GM23338 (cell line): ENCODE results near the gene HNRNPR. TPM values are rescaled to one million over a fixed set of nuclear protein-coding genes. Genes with fewer than 3 reads are reported as not detected.

Source experiments
- ATAC-seq: fragments of 200-7000 bp; cut with Tn5 transposase; 3 replicates; pipeline ENCODE4 v1.9.1; 2020
- DNase-seq: peaks from one replicate; pipeline ENCODE4 v3.0.0-alpha.2; 2015; ENCODE audit warnings: low spot score
- H2AFZ ChIP-seq: fragments of 200-600 bp; sonication (generic); 2 replicates; pipeline ENCODE4 v1.8.0; 2016; ENCODE audit warnings: antibody characterized with exemption, mild to moderate bottlenecking, moderate library complexity
- H3F3A ChIP-seq: fragments of 200-600 bp; sonication (generic); replicated peaks from 2 replicates; pipeline ENCODE4 v1.8.0; 2017; ENCODE audit warnings: antibody characterized with exemption, mixed run types, low read depth
- H3K27ac ChIP-seq: fragments of 200-600 bp; sonication (generic); 2 replicates; pipeline ENCODE4 v1.6.1; 2016; ENCODE audit warnings: low read depth
- H3K27me3 ChIP-seq: fragments of 200-600 bp; sonication (generic); 2 replicates; pipeline ENCODE4 v1.8.0; 2016; ENCODE audit warnings: mild to moderate bottlenecking, mixed run types, moderate library complexity; ENCODE audit not compliant: insufficient read depth
- H3K36me3 ChIP-seq: fragments of 200-600 bp; sonication (generic); 2 replicates; pipeline ENCODE4 v1.8.0; 2016; ENCODE audit warnings: mild to moderate bottlenecking; ENCODE audit not compliant: insufficient read depth
- H3K4me1 ChIP-seq: fragments of 200-600 bp; sonication (generic); 2 replicates; pipeline ENCODE4 v1.8.0; 2016; ENCODE audit warnings: mild to moderate bottlenecking, moderate library complexity; ENCODE audit not compliant: insufficient read depth
- H3K4me2 ChIP-seq: fragments of 200-600 bp; sonication (generic); 2 replicates; pipeline ENCODE4 v1.7.1; 2017; ENCODE audit warnings: mixed run types
- H3K4me3 ChIP-seq: fragments of 200-600 bp; sonication (generic); 2 replicates; pipeline ENCODE4 v1.6.1; 2016; ENCODE audit warnings: mixed run types
- H3K79me2 ChIP-seq: fragments of 200-600 bp; sonication (generic); replicated peaks from 2 replicates; pipeline ENCODE4 v1.8.0; 2017; ENCODE audit warnings: mild to moderate bottlenecking; ENCODE audit not compliant: insufficient read depth
- H3K9me2 ChIP-seq: fragments of 200-600 bp; sonication (generic); 2 replicates; pipeline ENCODE4 v1.8.0; 2017; ENCODE audit not compliant: insufficient read depth
- H4K20me1 ChIP-seq: fragments of 200-600 bp; sonication (generic); replicated peaks from 2 replicates; pipeline ENCODE4 v1.8.0; 2017; ENCODE audit warnings: mild to moderate bottlenecking; ENCODE audit not compliant: insufficient read depth
- H3K27ac Mint-ChIP-seq: 2 replicates; pipeline ENCODE4 v1.8.0; 2020; ENCODE audit warnings: inconsistent platforms, mild to moderate bottlenecking, moderate library complexity, mixed read lengths
- H3K27me3 Mint-ChIP-seq: 3 replicates; pipeline ENCODE4 v1.8.0; 2022; ENCODE audit warnings: low read depth, mild to moderate bottlenecking, moderate library complexity, mixed read lengths, inconsistent platforms; ENCODE audit not compliant: insufficient read depth, poor library complexity
- H3K36me3 Mint-ChIP-seq: 3 replicates; pipeline ENCODE4 v1.8.0; 2021; ENCODE audit warnings: low read depth, mild to moderate bottlenecking, inconsistent platforms, moderate library complexity, mixed read lengths
- H3K4me1 Mint-ChIP-seq: 3 replicates; pipeline ENCODE4 v1.8.0; 2020; ENCODE audit warnings: mild to moderate bottlenecking, inconsistent platforms, mixed read lengths
- H3K4me3 Mint-ChIP-seq: 3 replicates; pipeline ENCODE4 v1.8.0; 2021; ENCODE audit warnings: moderate library complexity, mild to moderate bottlenecking, inconsistent platforms, mixed read lengths
- H3K9me3 Mint-ChIP-seq: 3 replicates; pipeline ENCODE4 v1.8.0; 2020; ENCODE audit warnings: moderate library complexity, mild to moderate bottlenecking, inconsistent platforms, mixed read lengths
- CREB1 ChIP-seq: fragments of 250-450 bp; sonication (Bioruptor Pico); IDR thresholded peaks from 2 replicates; pipeline ENCODE4 v1.5.0; 2020; ENCODE audit warnings: low read depth, mild to moderate bottlenecking, moderate library complexity
- EZH2 ChIP-seq: fragments of 200-600 bp; sonication (generic); IDR thresholded peaks from one replicate; pipeline ENCODE4 v1.8.0; 2017; ENCODE audit warnings: antibody characterized with exemption, mild to moderate bottlenecking, low read depth; ENCODE audit not compliant: unreplicated experiment
- EZH2phosphoT487 ChIP-seq: fragments of 200-600 bp; sonication (generic); IDR thresholded peaks from one replicate; pipeline ENCODE4 v1.8.1; 2018; ENCODE audit warnings: antibody characterized with exemption; ENCODE audit not compliant: unreplicated experiment
- JUNB ChIP-seq: IDR thresholded peaks from one replicate; pipeline ENCODE4 v1.6.1; 2016; ENCODE audit warnings: antibody characterized with exemption; ENCODE audit not compliant: unreplicated experiment
- NANOG ChIP-seq: IDR thresholded peaks from 2 replicates; pipeline ENCODE4 v1.6.1; 2016; ENCODE audit warnings: antibody characterized with exemption, borderline replicate concordance
- POLR2AphosphoS5 ChIP-seq: IDR thresholded peaks from 2 replicates; pipeline ENCODE4 v1.6.1; 2016; ENCODE audit warnings: antibody characterized with exemption, low read depth
- REST ChIP-seq: IDR thresholded peaks from one replicate; pipeline ENCODE4 v1.6.1; 2018; ENCODE audit warnings: antibody characterized with exemption; ENCODE audit not compliant: unreplicated experiment
- STAT1 ChIP-seq: IDR thresholded peaks from one replicate; pipeline ENCODE4 v1.6.1; 2016; ENCODE audit warnings: antibody characterized with exemption; ENCODE audit not compliant: unreplicated experiment
- ZNF114 ChIP-seq: fragments of 250-450 bp; sonication (Bioruptor Pico); IDR thresholded peaks from 2 replicates; pipeline ENCODE4 v1.5.0; 2020; ENCODE audit warnings: mild to moderate bottlenecking, moderate library complexity
- ZNF331 ChIP-seq: fragments of 250-450 bp; sonication (Bioruptor Pico); IDR thresholded peaks from 2 replicates; pipeline ENCODE4 v1.5.0; 2020; ENCODE audit warnings: low read depth, mild to moderate bottlenecking, moderate library complexity
- ZNF462 ChIP-seq: fragments of 250-450 bp; sonication (Bioruptor Pico); IDR thresholded peaks from 2 replicates; pipeline ENCODE4 v1.5.0; 2020; ENCODE audit warnings: mild to moderate bottlenecking, moderate library complexity
- polyA plus RNA-seq: library from polyadenylated mRNA; unstranded; fragments of >200 nt; fragmentation: Nextera tagmentation; extraction: Ambion mirVana; gene quantifications from 2 replicates; pipeline ENCODE4 v1.2.1, GENCODE V29; 2016
- total RNA-seq: library from RNA; depleted of rRNA; stranded (reverse); fragments of >200 nt; shearing (Covaris generic); gene quantifications from 2 replicates; pipeline ENCODE4 v1.2.3, GENCODE V29; 2014
- TF ChIP-seq, protein P1 (sequence below), 2 experiments: fragments of 200-600 bp in 1 of 2; sonication (generic) in 1 of 2; conservative IDR thresholded peaks; 2 replicates each; pipeline versions ENCODE4 v1.5.1 to v1.6.1; 2016 to 2017; ENCODE audit warnings: antibody characterized with exemption in 2 of 2, low read depth in 2 of 2, mild to moderate bottlenecking in 2 of 2, moderate library complexity in 1 of 2
- TF ChIP-seq, protein P2 (sequence below): IDR thresholded peaks from 2 replicates; pipeline ENCODE4 v1.6.1; 2016; ENCODE audit warnings: antibody characterized with exemption

The HNRNPR gene
- total and polyA plus RNA-seq, 2 experiments from 2014 or later: 147 to 200 TPM

DNA sequence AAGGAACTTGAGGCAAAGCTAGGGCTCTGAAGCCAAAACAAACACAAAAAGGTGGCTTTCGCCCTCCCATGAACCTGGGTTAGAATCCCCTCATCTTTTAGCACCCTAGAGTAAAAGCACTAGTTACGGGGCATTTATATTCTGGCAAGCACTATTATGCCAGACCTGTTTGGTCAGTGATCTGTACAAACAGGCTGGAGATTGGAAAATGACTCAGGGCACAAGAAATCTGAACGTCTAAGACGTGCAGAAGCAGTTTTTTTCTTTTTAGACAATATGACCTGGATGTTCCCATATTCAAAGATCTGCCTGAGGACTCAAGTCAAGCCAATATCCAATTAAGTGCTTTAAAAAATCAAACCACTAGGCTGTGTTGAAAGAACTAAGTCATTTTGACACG is 22.5 kb upstream of the HNRNPR start (continued):
- no peak for TF ChIP-seq EZH2phosphoT487
- no peak for TF ChIP-seq STAT1
- TF ChIP-seq POLR2AphosphoS5: no peak

- Mint-ChIP-seq H3K27ac (no peak overlapping the region), H3K4me1 (peaks cover 17% of the 10 kb centered on the region), H3K27me3 (peaks cover 95% of the 10 kb centered on the region), H3K4me3 (no peak overlapping the region), H3K36me3 (peaks cover 36% of the 10 kb centered on the region), H3K9me3 (peaks cover 47% of the 10 kb centered on the region)
- Histone ChIP-seq H3K27me3 (peaks cover 90% of the 10 kb centered on the region), H4K20me1 (peaks cover 16% of the 10 kb centered on the region), H3K27ac (no peak overlapping the region), H3K79me2 (no peaks in the 10 kb centered on the region), H3K36me3 (peaks cover 19% of the 10 kb centered on the region), H3K4me1 (peaks cover 10% of the 10 kb centered on the region; the same call in 1 of the 2 replicates), H3K4me3 (no peak overlapping the region), H3K9me2 (no peaks in the 10 kb centered on the region), H3F3A (peaks cover 20% of the 10 kb centered on the region; the same call in 1 of the 2 replicates), H2AFZ (no peak overlapping the region), H3K4me2 (no peak overlapping the region)
- no peak for TF ChIP-seq ZNF462 (CRISPR knock-in tag)
- TF ChIP-seq ZNF114 (CRISPR knock-in tag): no peak
- no peak for TF ChIP-seq EZH2
- TF ChIP-seq JUNB: no peak
- TF ChIP-seq CREB1 (CRISPR knock-in tag): no peak
- TF ChIP-seq, protein P1, sequence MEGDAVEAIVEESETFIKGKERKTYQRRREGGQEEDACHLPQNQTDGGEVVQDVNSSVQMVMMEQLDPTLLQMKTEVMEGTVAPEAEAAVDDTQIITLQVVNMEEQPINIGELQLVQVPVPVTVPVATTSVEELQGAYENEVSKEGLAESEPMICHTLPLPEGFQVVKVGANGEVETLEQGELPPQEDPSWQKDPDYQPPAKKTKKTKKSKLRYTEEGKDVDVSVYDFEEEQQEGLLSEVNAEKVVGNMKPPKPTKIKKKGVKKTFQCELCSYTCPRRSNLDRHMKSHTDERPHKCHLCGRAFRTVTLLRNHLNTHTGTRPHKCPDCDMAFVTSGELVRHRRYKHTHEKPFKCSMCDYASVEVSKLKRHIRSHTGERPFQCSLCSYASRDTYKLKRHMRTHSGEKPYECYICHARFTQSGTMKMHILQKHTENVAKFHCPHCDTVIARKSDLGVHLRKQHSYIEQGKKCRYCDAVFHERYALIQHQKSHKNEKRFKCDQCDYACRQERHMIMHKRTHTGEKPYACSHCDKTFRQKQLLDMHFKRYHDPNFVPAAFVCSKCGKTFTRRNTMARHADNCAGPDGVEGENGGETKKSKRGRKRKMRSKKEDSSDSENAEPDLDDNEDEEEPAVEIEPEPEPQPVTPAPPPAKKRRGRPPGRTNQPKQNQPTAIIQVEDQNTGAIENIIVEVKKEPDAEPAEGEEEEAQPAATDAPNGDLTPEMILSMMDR (conservative IDR thresholded peaks at IDR 0.05; ENCODE audit: low read depth in 2 of 2): no peak
- TF ChIP-seq, protein P2, sequence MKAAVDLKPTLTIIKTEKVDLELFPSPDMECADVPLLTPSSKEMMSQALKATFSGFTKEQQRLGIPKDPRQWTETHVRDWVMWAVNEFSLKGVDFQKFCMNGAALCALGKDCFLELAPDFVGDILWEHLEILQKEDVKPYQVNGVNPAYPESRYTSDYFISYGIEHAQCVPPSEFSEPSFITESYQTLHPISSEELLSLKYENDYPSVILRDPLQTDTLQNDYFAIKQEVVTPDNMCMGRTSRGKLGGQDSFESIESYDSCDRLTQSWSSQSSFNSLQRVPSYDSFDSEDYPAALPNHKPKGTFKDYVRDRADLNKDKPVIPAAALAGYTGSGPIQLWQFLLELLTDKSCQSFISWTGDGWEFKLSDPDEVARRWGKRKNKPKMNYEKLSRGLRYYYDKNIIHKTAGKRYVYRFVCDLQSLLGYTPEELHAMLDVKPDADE: no peak
- no peak for TF ChIP-seq NANOG
- TF ChIP-seq ZNF331: no peak
- TF ChIP-seq STAT1: no peak
- TF ChIP-seq EZH2phosphoT487: no peak
- TF ChIP-seq REST: no peak
- no peak for TF ChIP-seq POLR2AphosphoS5
- ATAC-seq: no peak
- DNase-seq: no peak
These were observed 22.1 kb upstream of the HNRNPR start for GRCh38 chr1:23366146-23366545.
